Calu3 (cell line): Measurements from ENCODE around the gene COMMD7. TPM values are rescaled to one million over a fixed set of nuclear protein-coding genes. Genes with fewer than 3 reads are reported as not detected.

Experiments
- BruUV-seq: library from RNA; stranded (reverse); fragments of 400-500 nt; replicated peaks from 2 replicates; lab custom pipeline; 2021; lab: Mats Ljungman, UMichigan
- CTCF ChIA-PET: fragments of 300-600 bp; sonication (Branson Sonifier 250); formaldehyde crosslinking; loops from one replicate; lab custom pipeline; 2022; ENCODE audit warnings: antibody characterized with exemption; lab: Charles Lee
- DNase-seq: peaks from one replicate; pipeline ENCODE4 v3.0.0; 2022
- H3K27ac Mint-ChIP-seq: one replicate; pipeline ENCODE4 v1.8.0; 2022; ENCODE audit warnings: mixed read lengths; ENCODE audit not compliant: unreplicated experiment
- H3K27me3 Mint-ChIP-seq: one replicate; pipeline ENCODE4 v1.8.0; 2022; ENCODE audit warnings: mixed read lengths; ENCODE audit not compliant: unreplicated experiment
- H3K36me3 Mint-ChIP-seq: one replicate; pipeline ENCODE4 v1.8.0; 2022; ENCODE audit warnings: mild to moderate bottlenecking, moderate library complexity, mixed read lengths; ENCODE audit not compliant: insufficient read depth, unreplicated experiment
- H3K4me1 Mint-ChIP-seq: one replicate; pipeline ENCODE4 v1.8.0; 2022; ENCODE audit warnings: mild to moderate bottlenecking, low read depth, mixed read lengths; ENCODE audit not compliant: unreplicated experiment
- H3K4me3 Mint-ChIP-seq: one replicate; pipeline ENCODE4 v1.8.0; 2022; ENCODE audit warnings: mild to moderate bottlenecking, low read depth, moderate library complexity, mixed read lengths; ENCODE audit not compliant: unreplicated experiment
- H3K9me3 Mint-ChIP-seq: one replicate; pipeline ENCODE4 v1.8.0; 2022; ENCODE audit warnings: low read depth, mixed read lengths; ENCODE audit not compliant: unreplicated experiment
- intact Hi-C: fragments of 100-400 bp; cut with micrococcal nuclease; formaldehyde crosslinking; loops from one replicate; pipeline ENCODE4 v1.10.0; 2022; ENCODE audit not compliant: unreplicated experiment
- total RNA-seq: library from RNA; stranded (reverse); gene quantifications from 2 replicates; pipeline ENCODE4 v1.2.3, GENCODE V29; 2022
- TF ChIP-seq, protein P1 (sequence below): fragments of 200-600 bp; IDR thresholded peaks from one replicate; pipeline ENCODE4 v1.8.0; 2022; ENCODE audit warnings: antibody characterized with exemption; ENCODE audit not compliant: unreplicated experiment

Gene COMMD7
- total RNA-seq, 1 experiment from 2014 or later = 56.0 TPM

DNA sequence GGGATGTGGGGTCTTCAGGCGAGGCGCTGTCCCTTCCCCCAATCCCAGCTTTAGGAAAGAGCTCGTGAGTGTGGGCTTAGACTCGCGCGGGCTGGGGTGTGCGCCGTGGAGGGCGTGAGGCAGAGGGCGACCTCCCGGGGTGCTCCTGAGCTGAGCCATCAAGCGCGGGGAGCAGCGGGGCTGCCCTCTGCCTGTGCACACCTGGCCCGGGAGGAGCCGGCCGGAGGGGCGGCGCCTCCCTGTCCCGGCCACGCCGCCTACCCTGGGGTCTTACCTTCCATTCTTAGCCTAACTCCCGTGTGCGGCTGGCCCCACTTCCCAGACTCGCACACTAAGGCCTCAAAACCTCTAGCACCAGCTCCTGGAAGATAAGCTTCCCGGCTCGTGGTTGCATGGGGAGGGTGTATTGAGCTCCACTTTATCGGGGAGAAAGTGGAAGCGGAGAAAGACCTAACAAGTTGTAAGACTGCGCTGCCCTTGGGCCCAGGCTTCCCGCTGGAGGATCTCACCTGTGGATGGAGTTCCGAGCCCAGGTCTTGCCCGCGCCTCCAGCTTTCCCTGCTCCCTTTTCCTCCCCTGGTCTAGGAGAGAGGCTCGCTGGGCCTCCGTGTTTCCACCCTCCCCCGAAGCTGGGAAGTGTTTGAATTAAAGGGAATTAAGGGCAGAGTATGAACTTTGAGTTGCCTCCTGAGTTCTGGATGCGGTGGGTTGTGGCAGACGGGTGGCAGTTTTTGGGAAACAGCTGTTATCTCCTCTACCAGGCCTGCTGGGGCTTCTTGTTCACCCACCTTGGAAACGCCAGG is 20.1 kb upstream of the COMMD7 start:
- DNase-seq = peak; percentile 62

DNA sequence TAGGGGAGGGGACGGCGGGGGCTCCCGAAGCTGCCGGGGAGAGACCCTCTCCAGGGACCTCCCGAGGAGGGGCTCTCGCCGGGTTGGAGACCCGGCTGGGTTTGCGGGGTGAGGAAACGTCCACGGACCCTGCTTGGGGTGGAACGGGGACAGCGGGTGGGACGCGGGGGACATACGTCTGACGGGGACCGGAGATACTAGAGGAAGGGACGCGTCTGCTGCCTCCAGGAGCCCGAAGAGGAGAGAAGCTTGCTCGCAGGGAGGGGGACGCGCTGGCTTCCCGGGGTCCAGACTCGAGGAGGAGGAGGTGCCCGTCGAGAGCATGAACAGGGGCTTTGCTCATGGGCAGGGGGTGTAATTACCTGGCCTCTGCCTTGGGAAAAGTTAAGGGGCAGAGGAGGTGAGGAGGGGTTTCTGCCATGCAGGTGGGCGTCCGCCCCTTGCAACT is 19.5 kb upstream of the COMMD7 start:
- Mint-ChIP-seq H3K4me3 (peak overlapping the region; percentile 93), H3K4me1 (peaks cover 27% of the 10 kb centered on the region), H3K27ac (peak overlapping the region; percentile 55), H3K9me3 (no peaks in the 10 kb centered on the region), H3K36me3 (peaks cover 35% of the 10 kb centered on the region), H3K27me3 (no peaks in the 10 kb centered on the region)
- intact Hi-C loops = loop anchor here (2.0 kb wide), 1 partner anchor 32 kb away; no protein-coding TSS in a partner anchor
- BruUV-seq = no TSS peak
- CTCF ChIA-PET = interaction anchor here (0.9 to 3.3 kb wide), 3 partner anchors 14 to 19 kb away, joined by 3 to 33 read pairs (median 11); partner anchors contain the start of gene COMMD7
- peak; percentile 27 for DNase-seq
- TF ChIP-seq, protein P1, sequence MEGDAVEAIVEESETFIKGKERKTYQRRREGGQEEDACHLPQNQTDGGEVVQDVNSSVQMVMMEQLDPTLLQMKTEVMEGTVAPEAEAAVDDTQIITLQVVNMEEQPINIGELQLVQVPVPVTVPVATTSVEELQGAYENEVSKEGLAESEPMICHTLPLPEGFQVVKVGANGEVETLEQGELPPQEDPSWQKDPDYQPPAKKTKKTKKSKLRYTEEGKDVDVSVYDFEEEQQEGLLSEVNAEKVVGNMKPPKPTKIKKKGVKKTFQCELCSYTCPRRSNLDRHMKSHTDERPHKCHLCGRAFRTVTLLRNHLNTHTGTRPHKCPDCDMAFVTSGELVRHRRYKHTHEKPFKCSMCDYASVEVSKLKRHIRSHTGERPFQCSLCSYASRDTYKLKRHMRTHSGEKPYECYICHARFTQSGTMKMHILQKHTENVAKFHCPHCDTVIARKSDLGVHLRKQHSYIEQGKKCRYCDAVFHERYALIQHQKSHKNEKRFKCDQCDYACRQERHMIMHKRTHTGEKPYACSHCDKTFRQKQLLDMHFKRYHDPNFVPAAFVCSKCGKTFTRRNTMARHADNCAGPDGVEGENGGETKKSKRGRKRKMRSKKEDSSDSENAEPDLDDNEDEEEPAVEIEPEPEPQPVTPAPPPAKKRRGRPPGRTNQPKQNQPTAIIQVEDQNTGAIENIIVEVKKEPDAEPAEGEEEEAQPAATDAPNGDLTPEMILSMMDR = no peak

More for the DNA sequence above, 20.1 kb upstream of the COMMD7 start:
- peak overlapping the region; percentile 55 for H3K27ac Mint-ChIP-seq
- no peaks in the 10 kb centered on the region for H3K27me3 Mint-ChIP-seq
- peaks cover 35% of the 10 kb centered on the region for H3K36me3 Mint-ChIP-seq
- BruUV-seq = no TSS peak
- peak overlapping the region; percentile 93 for H3K4me3 Mint-ChIP-seq
- TF ChIP-seq, protein P1 = no peak
- intact Hi-C loops = loop anchor here (2.0 kb wide), 1 partner anchor 33 kb away; no protein-coding TSS in a partner anchor
- CTCF ChIA-PET = interaction anchor here (0.8 to 3.3 kb wide), 4 partner anchors 13 to 288 kb away, joined by 3 to 33 read pairs (median 7); partner anchors contain the start of gene COMMD7
- H3K9me3 Mint-ChIP-seq = no peaks in the 10 kb centered on the region
- H3K4me1 Mint-ChIP-seq = peaks cover 27% of the 10 kb centered on the region

DNA sequence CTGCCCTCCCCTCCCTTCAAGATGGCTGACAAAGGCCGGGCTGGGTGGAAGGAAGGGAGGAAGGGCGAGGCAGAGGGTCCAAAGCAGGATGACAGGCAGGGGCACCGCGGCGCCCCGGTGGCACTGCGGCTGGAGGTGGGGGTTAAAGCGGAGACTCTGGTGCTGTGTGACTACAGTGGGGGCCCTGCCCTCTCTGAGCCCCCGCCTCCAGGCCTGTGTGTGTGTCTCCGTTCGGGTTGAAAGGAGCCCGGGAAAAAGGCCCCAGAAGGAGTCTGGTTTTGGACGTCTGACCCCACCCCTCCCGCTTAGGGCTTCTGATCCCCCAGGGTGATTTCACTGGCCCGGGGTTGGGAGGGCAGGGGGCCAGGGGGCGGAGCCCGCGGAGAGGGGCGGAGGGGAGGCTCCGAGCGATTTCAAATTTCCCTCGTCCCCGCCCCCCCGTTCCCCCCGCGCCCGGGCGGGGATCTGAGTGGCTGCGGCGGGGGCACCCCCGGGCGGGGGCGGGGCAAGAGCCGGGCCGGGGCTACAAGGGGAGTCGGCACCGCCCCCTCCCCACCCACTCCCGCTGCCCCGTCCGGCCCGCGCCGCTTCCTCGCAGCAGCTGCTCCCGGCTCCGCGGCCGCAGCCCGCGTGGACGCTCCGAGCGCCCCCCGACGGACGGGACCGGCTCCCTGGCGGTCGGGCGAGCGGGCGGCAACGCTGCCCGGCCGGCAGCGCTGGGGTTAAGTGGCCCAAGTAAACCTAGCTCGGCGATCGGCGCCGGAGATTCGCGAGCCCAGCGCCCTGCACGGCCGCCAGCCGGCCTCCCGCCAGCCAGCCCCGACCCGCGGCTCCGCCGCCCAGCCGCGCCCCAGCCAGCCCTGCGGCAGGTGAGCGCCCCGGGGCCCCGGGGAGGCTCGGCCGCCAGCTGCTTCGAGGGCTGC is 18.8 kb upstream of the COMMD7 start, which contains the start of gene DNMT3B:
Gene DNMT3B (plus strand): TSS at position 555 of the 923 bp plus-strand sequence. CDS start 17,939 bp downstream, outside the sequence.
- H3K4me3 Mint-ChIP-seq = peak within 1 kb of the TSS; percentile 93
- DNase-seq = peak; percentile 92
- TF ChIP-seq, protein P1 = no peak
- H3K36me3 Mint-ChIP-seq = peaks cover 35% of the 10 kb centered on the region
- CTCF ChIA-PET = interaction anchor here (0.6 to 3.3 kb wide), 3 partner anchors 15 to 78 kb away, joined by 3 to 33 read pairs (median 11); partner anchors contain the start of gene COMMD7
- no TSS peak for BruUV-seq
- H3K4me1 Mint-ChIP-seq = peaks cover 27% of the 10 kb centered on the region
- H3K27ac Mint-ChIP-seq = peak within 1 kb of the TSS; percentile 86
- no peaks in the 10 kb centered on the region for H3K27me3 Mint-ChIP-seq
- no peaks in the 10 kb centered on the region for H3K9me3 Mint-ChIP-seq
- intact Hi-C loops = loop anchor here (2.0 kb wide), 1 partner anchor 31 kb away; no protein-coding TSS in a partner anchor

DNA sequence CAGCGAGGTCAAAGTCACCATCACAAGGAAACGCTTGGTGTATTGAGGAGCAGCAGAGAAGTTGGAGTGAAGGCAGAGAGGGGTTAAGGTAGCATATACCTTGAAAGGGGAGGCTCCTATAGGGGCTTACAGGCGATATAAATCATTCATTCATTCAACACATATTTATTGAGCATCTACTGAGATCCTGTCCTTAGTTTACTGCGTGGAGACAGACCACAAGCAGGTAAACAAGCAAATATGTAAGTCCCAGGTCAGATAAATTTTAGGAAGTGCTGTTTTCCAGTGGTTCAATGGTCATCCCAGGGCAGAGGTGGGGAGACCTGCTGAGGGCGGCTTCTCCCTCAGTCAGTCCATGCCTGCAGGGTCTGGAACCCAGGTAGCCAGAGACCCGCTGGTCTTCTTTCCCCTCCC is 18.2 kb upstream of the COMMD7 start:
- no peaks in the 10 kb centered on the region for H3K9me3 Mint-ChIP-seq
- peaks cover 27% of the 10 kb centered on the region for H3K4me1 Mint-ChIP-seq
- TF ChIP-seq, protein P1 = no peak
- BruUV-seq = no TSS peak
- CTCF ChIA-PET = no interaction called here
- no peak for DNase-seq
- peaks cover 35% of the 10 kb centered on the region for H3K36me3 Mint-ChIP-seq
- peak overlapping the region; percentile 86 for H3K27ac Mint-ChIP-seq
- H3K27me3 Mint-ChIP-seq = no peaks in the 10 kb centered on the region
- H3K4me3 Mint-ChIP-seq = peak overlapping the region; percentile 93
- intact Hi-C loops = no loop called here
